SHP77 (cell line): Measurements from ENCODE around the gene RTEL1.
"Not testable (repeated sequence)": the region's sequence is repeated elsewhere in the genome, so short reads cannot be mapped to it uniquely, and the experiment has no call there.

Experiments
- DNase-seq, 2 experiments: peaks; one replicate each; lab custom pipeline; 2025; lab: John Stamatoyannopoulos, UW

The RTEL1 gene

DNA sequence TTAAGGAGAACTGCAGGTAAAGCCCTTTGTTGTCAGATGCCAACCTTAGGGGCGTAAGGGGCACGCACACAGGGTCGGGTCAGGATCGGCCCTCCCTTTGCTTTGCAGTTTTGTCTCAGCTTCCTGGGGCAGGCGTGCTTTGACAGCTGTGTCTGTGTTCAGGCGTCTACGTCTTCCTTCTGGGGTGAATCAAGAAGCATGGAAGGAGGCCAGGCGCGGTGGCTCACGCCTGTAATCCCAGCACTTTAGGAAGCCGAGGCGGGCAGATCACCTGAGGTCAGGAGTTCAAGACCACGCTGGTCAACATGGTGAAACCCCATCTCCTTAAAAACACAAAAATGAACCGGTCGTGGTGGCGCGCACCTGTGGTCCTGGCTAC is 51.0 kb downstream of the RTEL1 start:
- DNase-seq: no peak

DNA sequence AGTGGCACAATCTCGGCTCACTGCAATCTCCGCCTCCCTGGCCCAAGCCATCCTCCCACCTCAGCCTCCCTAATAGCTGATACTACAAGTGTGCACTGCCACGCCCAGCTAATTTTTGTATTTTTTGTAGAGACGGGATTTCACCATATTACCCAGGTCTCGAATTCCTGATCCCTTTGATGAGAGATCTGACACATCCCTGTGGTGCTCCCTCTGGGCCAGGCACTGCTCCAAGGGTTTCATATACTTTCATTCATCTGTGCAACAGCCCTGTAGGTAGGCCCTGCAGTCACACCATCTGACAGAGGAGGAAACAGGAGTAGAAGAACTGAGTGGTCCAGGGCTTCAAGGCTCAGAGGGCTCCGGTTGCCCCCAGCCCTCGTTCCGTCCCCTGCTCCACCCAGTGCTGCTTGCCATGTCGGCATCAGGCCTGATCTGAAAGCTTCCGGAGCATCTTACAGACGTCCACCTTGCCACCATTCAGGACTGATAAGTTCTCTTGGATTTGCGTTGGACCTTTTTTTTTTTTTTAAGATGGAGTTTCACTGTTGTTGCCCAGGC is 53.1 kb downstream of the RTEL1 start:
- no peak for DNase-seq

DNA sequence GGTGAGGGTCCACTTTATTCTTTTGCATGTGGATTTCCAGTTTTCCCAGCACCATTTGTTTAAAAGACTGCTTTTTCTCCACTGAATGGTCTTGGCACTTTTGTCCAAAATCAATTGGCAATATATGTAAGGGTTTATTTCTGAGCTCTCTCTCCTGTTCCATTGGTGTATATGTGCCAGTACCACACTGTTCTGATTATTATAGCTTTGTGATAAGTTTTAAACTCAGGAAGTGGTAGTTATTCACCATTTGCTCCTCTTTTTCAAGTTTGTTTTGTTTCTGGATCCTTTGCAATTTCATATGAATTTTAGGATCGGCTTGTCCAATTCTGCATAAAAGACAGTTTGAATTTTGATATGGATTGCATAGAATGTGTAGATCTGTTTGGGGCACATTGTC is 54.1 kb downstream of the RTEL1 start:
- no peak for DNase-seq

GRCh38 chr20:63714858-63715257 is 56.7 kb downstream of the RTEL1 start:
- no peak for DNase-seq

- DNase-seq: no peak
Observed at GRCh38 chr20:63718996-63719395, 60.9 kb downstream of the RTEL1 start.

DNA sequence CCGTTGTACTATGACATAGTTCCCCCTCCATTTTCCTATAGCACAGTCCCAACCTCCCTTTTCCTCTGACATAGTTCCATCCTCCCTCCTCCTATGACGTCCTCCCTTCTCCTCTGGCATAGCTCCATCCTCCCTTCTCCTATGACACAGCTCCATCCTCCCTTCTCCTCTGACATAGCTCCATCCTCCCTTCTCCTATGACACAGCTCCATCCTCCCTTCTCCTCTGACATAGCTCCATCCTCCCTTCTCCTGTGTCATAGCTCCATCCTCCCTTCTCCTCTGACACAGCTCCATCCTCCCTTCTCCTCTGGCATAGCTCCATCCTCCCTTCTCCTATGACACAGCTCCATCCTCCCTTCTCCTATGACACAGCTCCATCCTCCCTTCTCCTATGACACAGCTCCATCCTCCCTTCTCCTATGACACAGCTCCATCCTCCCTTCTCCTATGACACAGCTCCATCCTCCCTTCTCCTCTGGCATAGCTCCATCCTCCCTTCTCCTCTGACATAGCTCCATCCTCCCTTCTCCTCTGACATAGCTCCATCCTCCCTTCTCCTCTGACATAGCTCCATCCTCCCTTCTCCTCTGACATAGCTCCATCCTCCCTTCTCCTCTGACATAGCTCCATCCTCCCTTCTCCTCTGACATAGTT is 65.0 kb downstream of the RTEL1 start:
- not testable (repeated sequence) for DNase-seq

GRCh38 chr20:63730189-63730733 is 72.1 kb downstream of the RTEL1 start:
- not testable (repeated sequence) for DNase-seq

DNA sequence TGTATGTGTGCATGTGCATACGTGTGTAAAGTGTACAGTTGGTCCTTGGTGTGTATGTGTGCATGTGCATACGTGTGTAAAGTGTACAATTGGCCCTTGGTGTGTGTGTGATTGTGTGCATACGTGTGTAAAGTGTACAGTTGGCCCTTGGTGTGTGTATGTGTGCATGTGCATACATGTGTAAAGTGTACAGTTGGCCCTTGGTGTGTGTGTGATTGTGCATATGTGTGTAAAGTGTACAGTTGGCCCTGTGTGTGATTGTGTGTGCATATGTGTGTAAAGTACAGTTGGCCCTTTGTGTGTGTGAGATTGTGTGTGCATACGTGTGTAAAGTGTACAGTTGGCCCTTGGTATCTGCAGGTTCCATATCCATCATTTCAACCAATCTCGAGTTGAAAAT is 73.3 kb downstream of the RTEL1 start:
- DNase-seq: no peak

DNA sequence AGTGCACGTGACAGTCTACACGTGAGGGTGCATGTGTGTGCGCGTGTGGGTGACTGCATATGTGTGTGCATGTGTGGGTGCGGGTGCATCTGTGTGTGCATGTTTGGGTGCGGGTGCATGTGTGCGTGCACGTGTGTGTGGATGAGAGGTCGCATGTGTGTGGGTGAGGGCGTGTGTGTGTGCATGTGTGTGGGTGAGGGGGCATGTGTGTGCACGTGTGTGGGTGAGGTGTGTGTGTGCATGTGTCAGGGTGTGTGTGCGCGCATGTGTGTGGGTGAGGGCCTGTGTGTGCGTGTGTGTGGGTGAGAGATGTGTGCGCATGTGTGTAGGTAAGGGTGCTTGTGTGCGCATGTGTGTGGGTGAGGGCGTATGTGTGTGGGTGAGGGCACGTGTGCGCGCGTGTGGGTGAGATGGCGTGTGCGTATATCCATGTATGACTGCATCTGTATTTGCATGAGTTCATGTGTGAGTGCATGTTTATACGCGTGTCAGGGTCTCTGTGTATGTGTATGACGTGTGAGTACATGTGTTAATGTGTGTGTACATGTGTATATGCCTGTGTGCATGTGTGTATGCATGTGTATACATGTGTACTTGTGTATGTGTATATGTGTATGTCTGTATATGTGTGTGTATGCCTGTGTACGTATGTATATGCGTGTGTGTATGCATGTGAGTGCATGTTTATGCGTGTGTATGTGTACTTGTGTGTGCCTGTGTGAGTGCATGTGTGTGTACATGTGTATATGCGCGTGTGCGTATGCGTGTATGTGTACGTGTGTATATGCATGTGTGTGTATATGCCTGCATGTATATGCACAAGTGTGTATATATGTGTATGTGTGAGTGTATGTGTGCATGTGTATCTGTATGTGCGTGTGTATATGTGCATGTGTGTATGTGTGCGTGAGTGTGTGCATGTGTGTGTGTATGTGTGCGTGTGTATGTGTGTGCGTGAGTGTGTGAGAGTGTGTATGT is 74.3 kb downstream of the RTEL1 start:
- DNase-seq: no peak

- DNase-seq: no peak
Observed at GRCh38 chr20:63733117-63733516, 75.0 kb downstream of the RTEL1 start.

GRCh38 chr20:63733579-63734081 is 75.5 kb downstream of the RTEL1 start:
- no peak for DNase-seq

DNA sequence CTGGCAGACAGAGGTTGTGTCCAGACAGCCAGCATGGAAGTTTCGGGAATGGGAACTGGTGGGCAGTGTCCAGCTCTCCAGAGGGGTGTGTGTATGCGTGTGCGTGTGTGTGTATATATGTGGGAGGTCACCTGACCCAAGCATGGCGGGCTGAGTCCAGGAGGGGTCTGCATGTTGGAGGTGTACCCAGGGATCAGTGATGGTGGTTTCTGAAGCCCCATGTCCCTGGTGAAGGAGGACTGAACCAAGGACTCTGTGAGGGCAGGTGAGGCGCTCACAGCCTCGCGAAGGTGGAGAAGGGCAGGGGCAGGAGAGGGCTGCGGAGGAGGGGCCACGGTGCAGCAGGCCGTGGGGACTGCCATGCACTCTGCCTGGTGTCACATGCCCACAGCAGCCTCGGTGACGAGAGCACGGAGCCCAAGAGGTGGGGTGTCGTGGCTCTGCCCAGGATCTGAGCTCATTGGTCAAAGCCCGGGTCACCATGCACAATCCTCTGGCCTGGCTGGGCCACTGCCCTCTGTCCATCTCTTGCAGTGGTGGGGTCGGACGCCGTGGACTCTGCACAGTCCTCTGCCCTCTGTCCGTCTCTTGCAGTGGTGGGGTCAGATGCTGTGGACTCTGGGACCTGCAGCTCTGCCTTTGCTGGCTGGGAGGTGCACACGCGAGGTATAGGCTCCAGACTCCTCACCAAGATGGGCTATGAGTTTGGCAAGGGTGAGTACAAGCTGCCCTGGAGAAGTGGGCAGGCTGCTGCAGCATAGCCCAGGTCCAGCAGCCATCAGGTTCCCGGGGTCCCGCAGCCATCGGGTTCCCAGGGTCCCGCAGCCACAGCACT is 76.2 kb downstream of the RTEL1 start:
- no peak for DNase-seq

GRCh38 chr20:63734946-63735858 is 77.1 kb downstream of the RTEL1 start:
- DNase-seq: no peak

- DNase-seq: no peak
Observed at GRCh38 chr20:63735859-63736718, 78.0 kb downstream of the RTEL1 start, which contains the start of gene LIME1. Gene LIME1 (plus strand): TSS chr20:63736664. CDS start chr20:63737550, 886 bp downstream.

GRCh38 chr20:63736893-63737694 is 79.0 kb downstream of the RTEL1 start:
- DNase-seq: no peak

DNA sequence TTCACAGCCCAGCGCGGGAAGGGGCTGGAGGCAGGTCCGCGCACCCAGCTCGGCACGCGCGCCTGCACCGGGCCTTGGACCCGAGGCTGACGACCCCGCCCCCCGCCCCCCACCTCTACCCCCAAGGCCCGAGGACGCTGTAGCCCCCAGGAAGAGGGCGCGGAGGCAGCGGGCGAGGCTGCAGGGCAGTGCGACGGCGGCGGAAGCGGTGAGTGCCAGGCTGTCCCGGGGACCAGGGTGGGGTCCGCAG is 79.5 kb downstream of the RTEL1 start:
- no peak for DNase-seq

DNA sequence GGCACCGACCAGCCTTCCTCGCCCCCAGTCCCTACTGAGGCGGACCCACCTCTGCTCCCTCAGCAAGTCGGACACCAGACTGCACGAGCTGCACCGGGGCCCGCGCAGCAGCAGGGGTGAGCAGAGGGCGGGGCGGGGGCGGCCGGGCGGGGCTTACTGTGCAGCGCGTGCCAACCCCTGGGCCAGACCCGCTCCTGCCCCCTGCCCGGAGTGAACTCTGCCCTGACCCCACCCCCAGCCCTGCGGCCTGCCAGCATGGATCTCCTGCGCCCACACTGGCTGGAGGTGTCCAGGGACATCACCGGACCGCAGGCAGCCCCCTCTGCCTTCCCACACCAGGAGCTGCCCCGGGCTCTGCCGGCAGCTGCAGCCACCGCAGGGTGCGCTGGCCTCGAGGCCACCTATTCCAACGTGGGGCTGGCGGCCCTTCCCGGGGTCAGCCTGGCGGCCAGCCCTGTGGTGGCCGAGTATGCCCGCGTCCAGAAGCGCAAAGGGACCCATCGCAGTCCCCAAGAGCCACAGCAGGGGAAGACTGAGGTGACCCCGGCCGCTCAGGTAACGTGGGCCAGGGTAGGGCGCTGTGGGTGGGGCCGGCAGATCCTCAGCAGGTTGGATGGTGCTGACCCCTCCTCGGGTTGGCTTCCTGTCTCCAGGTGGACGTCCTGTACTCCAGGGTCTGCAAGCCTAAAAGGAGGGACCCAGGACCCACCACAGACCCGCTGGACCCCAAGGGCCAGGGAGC is 80.0 kb downstream of the RTEL1 start:
- no peak for DNase-seq

- peak in 1 of 2 experiments; percentile 37 for DNase-seq
Observed at GRCh38 chr20:63738687-63739129, 80.6 kb downstream of the RTEL1 start.
